Activated naive CD4-positive, alpha-beta T cell treated with anti-CD3 and anti-CD28 coated beads, Interleukin-2, amount 50 U/mL, for 24 hours (primary cell): ENCODE measurements around the gene SELL.
"Not testable (repeated sequence)": the region's sequence is repeated elsewhere in the genome, so short reads cannot be mapped to it uniquely, and the experiment has no call there.

ENCODE experiments used
- H3K27ac Mint-ChIP-seq: one replicate; pipeline ENCODE4 v1.8.0; 2021; ENCODE audit warnings: mild to moderate bottlenecking, mixed read lengths
- H3K27me3 Mint-ChIP-seq: one replicate; pipeline ENCODE4 v1.8.0; 2021; ENCODE audit warnings: mixed read lengths
- H3K36me3 Mint-ChIP-seq: one replicate; pipeline ENCODE4 v1.8.0; 2021; ENCODE audit warnings: mixed read lengths
- H3K4me1 Mint-ChIP-seq: one replicate; pipeline ENCODE4 v1.8.0; 2021; ENCODE audit warnings: mixed read lengths
- H3K4me3 Mint-ChIP-seq: one replicate; pipeline ENCODE4 v1.8.0; 2021; ENCODE audit warnings: mild to moderate bottlenecking, mixed read lengths
- H3K9me3 Mint-ChIP-seq: one replicate; pipeline ENCODE4 v1.8.0; 2021; ENCODE audit warnings: mixed read lengths

Gene SELL

GRCh38 chr1:169723763-169724162 is 12.3 kb upstream of the SELL start:
- Mint-ChIP-seq H3K27ac (no peak overlapping the region), H3K36me3 (no peaks in the 10 kb centered on the region), H3K9me3 (no peaks in the 10 kb centered on the region), H3K4me1 (no peaks in the 10 kb centered on the region), H3K27me3 (peaks cover 1% of the 10 kb centered on the region), H3K4me3 (no peak overlapping the region)

DNA sequence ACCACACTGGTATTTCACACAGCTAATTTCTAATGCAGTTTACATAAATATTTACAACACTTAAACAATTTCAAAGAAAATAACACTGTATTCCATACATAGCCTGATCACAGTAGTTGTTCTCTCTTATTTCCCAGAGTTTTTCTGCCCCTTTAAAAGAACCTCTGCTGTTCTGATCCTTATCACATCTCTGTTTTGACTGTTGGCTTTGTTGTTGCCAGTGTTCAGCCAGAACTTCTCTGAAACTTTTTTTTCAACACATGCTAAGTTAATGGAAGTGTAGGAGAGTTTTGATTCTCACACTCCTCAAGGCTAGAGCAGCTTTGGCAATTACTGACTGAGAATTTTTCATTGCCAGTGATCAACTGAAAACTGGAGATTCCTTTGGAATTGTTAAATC is 11.4 kb upstream of the SELL start:
- Mint-ChIP-seq H3K9me3 (no peaks in the 10 kb centered on the region), H3K27me3 (peaks cover 1% of the 10 kb centered on the region), H3K4me1 (no peaks in the 10 kb centered on the region), H3K36me3 (no peaks in the 10 kb centered on the region), H3K4me3 (no peak overlapping the region), H3K27ac (no peak overlapping the region)

DNA sequence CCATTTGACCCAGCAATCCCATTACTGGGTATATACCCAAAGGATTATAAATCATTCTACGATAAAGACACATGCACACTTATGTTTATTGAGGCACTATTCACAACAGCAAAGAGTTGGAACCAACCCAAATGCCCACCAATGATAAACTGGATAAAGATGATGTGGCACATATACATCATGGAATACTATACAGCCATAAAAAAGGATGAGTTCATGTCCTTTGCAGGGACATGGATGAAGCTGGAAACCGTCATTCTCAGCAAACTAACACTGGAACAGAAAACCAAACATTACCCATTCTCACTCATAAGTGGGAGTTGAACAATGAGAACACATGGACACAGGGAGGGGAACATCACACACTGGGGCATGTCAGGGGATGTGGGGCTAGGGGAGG is 3.7 kb upstream of the SELL start:
- peak overlapping the region; percentile 62 for H3K27ac Mint-ChIP-seq
- H3K36me3 Mint-ChIP-seq, H3K4me1 Mint-ChIP-seq, H3K9me3 Mint-ChIP-seq, H3K27me3 Mint-ChIP-seq: not testable (repeated sequence)
- H3K4me3 Mint-ChIP-seq, result peak overlapping the region; percentile 17

GRCh38 chr1:169713090-169713489 is 1.7 kb upstream of the SELL start:
- Mint-ChIP-seq H3K27ac (peak overlapping the region; percentile 9), H3K4me1 (peaks cover 22% of the 10 kb centered on the region), H3K36me3 (peaks cover 18% of the 10 kb centered on the region)
- H3K27me3 Mint-ChIP-seq, H3K9me3 Mint-ChIP-seq, H3K4me3 Mint-ChIP-seq: not testable (repeated sequence)

DNA sequence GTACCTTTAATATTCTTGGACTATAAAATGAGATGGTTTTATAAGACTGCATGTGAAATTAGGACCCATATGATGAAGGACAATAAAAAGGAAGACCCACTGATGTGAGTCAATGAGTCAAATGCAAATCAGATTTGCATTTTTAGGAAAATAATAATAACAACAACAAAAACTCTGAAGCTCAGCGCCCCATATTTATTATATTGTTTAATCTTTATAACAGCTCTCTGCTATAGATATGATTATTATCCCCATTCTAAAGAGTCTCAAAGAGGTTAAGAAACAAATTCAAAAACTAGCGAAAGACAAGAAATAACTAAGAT is 850 bp upstream of the SELL start:
- peaks cover 5% of the 10 kb centered on the region for H3K9me3 Mint-ChIP-seq
- H3K4me1 Mint-ChIP-seq, result peaks cover 27% of the 10 kb centered on the region
- peak overlapping the region; percentile 99 for H3K4me3 Mint-ChIP-seq
- H3K27ac Mint-ChIP-seq, result no peak overlapping the region
- no peaks in the 10 kb centered on the region for H3K27me3 Mint-ChIP-seq
- H3K36me3 Mint-ChIP-seq, result peaks cover 18% of the 10 kb centered on the region

DNA sequence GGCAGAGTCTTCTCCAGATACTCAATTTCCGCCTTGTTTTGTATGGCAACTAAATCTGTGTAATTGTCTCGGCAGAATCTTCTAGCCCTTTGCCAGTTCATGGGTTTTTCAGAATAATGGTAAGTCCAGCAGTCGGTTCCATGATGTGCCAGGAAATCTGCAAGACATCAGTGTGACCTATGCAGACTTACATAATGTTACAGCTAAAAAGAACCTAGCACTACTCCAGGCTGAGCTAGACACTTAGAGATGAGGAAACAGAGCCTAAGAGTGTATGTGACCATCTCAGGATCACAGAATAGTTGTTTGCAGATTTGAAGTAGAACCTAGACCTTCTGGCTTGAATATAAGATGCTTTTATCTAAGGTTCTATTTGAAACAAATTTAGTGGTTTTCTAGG is 2.8 kb downstream of the SELL start:
- peaks cover 49% of the 10 kb centered on the region for H3K36me3 Mint-ChIP-seq
- peak overlapping the region; percentile 99 for H3K4me3 Mint-ChIP-seq
- H3K4me1 Mint-ChIP-seq, result peaks cover 63% of the 10 kb centered on the region
- no peaks in the 10 kb centered on the region for H3K27me3 Mint-ChIP-seq
- H3K27ac Mint-ChIP-seq, result peak overlapping the region; percentile 99
- no peaks in the 10 kb centered on the region for H3K9me3 Mint-ChIP-seq

GRCh38 chr1:169707912-169708604 is 3.4 kb downstream of the SELL start:
- Mint-ChIP-seq H3K4me1 (peaks cover 69% of the 10 kb centered on the region), H3K36me3 (peaks cover 51% of the 10 kb centered on the region), H3K4me3 (peak overlapping the region; percentile 99), H3K27me3 (no peaks in the 10 kb centered on the region), H3K9me3 (no peaks in the 10 kb centered on the region), H3K27ac (peak overlapping the region; percentile 99)

DNA sequence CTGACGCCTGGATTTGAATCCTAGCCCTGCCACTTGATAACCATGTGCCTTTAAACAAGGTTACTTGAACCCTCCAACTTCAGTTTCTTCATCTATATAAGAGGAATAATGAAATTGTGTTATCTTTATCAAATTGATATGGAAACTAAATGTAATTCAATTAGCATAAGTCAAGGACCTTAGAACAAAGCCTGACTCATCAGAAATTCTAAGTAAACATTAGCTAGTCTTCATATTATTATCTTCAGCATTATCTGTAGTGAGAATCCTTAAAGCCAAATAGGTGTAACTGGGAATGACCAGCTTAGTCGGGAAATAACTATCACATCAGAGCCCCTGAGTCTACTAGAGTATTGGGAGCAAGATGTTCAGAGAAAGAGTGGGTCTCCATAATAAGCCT is 6.6 kb downstream of the SELL start:
- no peaks in the 10 kb centered on the region for H3K27me3 Mint-ChIP-seq
- peaks cover 87% of the 10 kb centered on the region for H3K4me1 Mint-ChIP-seq
- peak overlapping the region; percentile 96 for H3K27ac Mint-ChIP-seq
- H3K36me3 Mint-ChIP-seq, result peaks cover 67% of the 10 kb centered on the region
- no peaks in the 10 kb centered on the region for H3K9me3 Mint-ChIP-seq
- H3K4me3 Mint-ChIP-seq, result peak overlapping the region; percentile 99

GRCh38 chr1:169701261-169702005 is 10.0 kb downstream of the SELL start:
- H3K4me1 Mint-ChIP-seq, result peaks cover 95% of the 10 kb centered on the region
- H3K4me3 Mint-ChIP-seq, result peak overlapping the region; percentile 99
- no peaks in the 10 kb centered on the region for H3K27me3 Mint-ChIP-seq
- H3K27ac Mint-ChIP-seq, result peak overlapping the region; percentile 81
- H3K36me3 Mint-ChIP-seq, result peaks cover 62% of the 10 kb centered on the region
- no peaks in the 10 kb centered on the region for H3K9me3 Mint-ChIP-seq

DNA sequence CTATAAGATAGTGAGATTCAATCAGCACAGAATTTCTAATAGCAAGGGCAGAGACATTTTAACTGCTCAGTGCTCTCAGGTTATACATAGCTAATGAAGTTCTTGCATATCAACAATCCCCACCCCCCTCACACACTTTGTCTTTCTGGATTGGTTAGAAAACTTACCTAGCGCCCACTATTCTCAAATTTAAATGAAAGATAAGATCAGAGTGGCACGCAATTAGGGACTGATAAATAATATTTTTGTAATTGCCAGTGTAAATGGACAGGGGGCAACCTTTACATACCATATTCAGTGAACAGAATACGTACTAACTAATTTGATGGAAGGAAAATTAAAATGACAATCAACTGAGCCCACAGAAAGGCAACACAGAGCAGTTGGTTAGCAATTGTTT is 11.7 kb downstream of the SELL start:
- peaks cover 57% of the 10 kb centered on the region for H3K36me3 Mint-ChIP-seq
- H3K4me3 Mint-ChIP-seq, result peak overlapping the region; percentile 73
- peak overlapping the region; percentile 93 for H3K27ac Mint-ChIP-seq
- no peaks in the 10 kb centered on the region for H3K9me3 Mint-ChIP-seq
- H3K4me1 Mint-ChIP-seq, result peaks cover 95% of the 10 kb centered on the region
- no peaks in the 10 kb centered on the region for H3K27me3 Mint-ChIP-seq

DNA sequence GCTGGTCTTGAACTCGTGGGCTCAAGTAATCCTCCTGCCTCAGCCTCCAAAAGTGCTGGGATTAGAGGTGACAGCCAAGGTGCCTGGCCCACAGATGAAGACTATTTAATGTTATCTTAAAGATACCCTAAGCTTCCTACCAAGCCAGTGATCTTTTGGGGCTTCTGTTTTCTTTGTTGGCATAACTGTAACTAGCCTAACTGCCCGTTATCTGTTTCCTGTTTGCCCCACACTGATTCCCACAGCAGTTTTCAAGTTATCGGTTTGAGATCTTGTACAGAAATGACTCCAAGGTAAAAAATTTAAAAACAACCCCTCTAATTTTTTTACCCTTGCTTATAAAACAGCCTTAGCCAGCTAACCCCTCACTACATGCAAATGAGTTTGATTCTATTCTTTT is 12.4 kb downstream of the SELL start:
- Mint-ChIP-seq H3K27me3 (no peaks in the 10 kb centered on the region), H3K4me3 (peak overlapping the region; percentile 73), H3K36me3 (peaks cover 58% of the 10 kb centered on the region), H3K9me3 (no peaks in the 10 kb centered on the region), H3K4me1 (peaks cover 95% of the 10 kb centered on the region), H3K27ac (peak overlapping the region; percentile 93)

GRCh38 chr1:169697755-169698154 is 13.7 kb downstream of the SELL start:
- H3K9me3 Mint-ChIP-seq, result no peaks in the 10 kb centered on the region
- peaks cover 95% of the 10 kb centered on the region for H3K4me1 Mint-ChIP-seq
- H3K27me3 Mint-ChIP-seq, result no peaks in the 10 kb centered on the region
- peak overlapping the region; percentile 73 for H3K4me3 Mint-ChIP-seq
- H3K36me3 Mint-ChIP-seq, result peaks cover 52% of the 10 kb centered on the region
- H3K27ac Mint-ChIP-seq, result peak overlapping the region; percentile 93

- H3K4me1 Mint-ChIP-seq, result peaks cover 89% of the 10 kb centered on the region
- peaks cover 45% of the 10 kb centered on the region for H3K36me3 Mint-ChIP-seq
- no peaks in the 10 kb centered on the region for H3K27me3 Mint-ChIP-seq
- no peaks in the 10 kb centered on the region for H3K9me3 Mint-ChIP-seq
- peak overlapping the region; percentile 81 for H3K4me3 Mint-ChIP-seq
- peak overlapping the region; percentile 95 for H3K27ac Mint-ChIP-seq
Observed at GRCh38 chr1:169696273-169697100, 14.9 kb downstream of the SELL start.

DNA sequence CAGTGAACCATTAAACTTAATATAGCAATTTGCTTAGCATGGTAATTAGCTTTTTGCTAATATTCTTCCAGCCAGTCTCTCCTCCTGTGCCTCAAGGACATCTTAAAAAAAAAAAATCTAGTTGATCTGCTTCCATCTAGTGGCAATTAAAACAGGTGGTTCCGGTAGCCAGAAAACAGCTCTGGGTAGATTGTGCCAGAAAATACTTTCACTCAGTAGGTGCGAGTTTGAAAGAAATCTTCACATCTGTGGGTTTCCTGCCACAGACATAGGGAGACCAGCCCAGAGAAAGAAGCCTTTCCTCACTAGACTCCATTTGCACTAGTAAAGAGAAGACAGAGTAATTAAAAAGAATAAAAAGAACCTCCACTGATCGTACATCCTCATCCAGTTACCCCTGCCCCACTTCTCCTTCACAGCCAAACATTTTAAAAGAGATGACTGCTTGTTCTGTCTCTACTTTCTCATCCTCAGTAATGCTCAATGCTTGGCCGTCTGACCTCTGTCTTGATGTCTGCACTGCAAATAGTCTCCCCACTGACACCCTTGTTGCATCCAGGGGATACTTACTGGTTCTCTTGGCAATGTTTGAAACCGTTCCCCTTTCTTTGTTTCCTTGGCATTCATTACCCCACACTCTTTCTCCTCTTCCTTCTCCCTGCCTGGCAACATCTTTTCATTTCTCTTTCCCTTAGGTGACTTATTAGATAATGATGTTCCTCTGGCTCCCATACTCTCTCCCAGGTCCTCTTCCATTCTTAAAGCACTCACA is 16.9 kb downstream of the SELL start:
- peaks cover 48% of the 10 kb centered on the region for H3K36me3 Mint-ChIP-seq
- peak overlapping the region; percentile 94 for H3K27ac Mint-ChIP-seq
- H3K9me3 Mint-ChIP-seq, result no peaks in the 10 kb centered on the region
- peaks cover 72% of the 10 kb centered on the region for H3K4me1 Mint-ChIP-seq
- no peaks in the 10 kb centered on the region for H3K27me3 Mint-ChIP-seq
- H3K4me3 Mint-ChIP-seq, result peak overlapping the region; percentile 74

DNA sequence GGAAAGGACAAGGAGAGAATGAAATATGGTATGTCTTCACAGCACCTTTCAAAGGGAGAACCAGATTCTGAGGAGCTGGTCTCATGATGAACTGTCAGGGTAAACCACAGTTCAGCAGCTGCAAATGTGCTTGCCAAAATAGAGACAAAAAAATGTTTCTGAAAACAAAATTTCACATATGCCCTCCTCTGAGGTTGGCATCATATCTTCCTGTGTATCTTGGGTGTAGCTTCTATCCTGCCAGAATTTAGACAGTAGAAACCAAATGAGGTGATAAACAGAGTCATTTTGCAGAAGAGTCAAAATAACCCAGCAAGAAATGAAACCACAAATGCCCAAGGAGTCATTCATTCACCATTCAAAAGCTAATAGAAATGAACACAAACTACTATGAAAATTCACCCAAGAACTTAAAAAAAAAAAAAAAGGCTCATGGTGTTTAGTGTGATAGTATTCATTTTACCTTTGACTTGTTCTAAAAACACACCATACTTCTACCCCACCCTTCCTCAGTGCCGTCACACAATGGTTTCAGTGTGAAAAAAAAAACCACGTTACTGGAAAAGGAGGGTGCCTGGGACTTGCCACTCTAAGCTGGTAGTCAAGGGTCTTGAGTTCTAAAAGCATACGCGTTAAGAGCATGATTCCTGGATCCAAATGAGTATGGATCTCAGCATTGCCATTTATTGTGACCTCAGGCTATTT is 18.5 kb downstream of the SELL start:
- Mint-ChIP-seq H3K27ac (peak overlapping the region; percentile 94), H3K36me3 (peaks cover 44% of the 10 kb centered on the region), H3K4me1 (peaks cover 56% of the 10 kb centered on the region), H3K9me3 (no peaks in the 10 kb centered on the region), H3K27me3 (no peaks in the 10 kb centered on the region), H3K4me3 (peak overlapping the region; percentile 74)
